HepG2 (cell line): ENCODE measurements around the gene PPAT. TPM values are rescaled to one million over a fixed set of nuclear protein-coding genes. Genes with fewer than 3 reads are reported as not detected.
A peak's percentile ranks its signal among the peaks of the same experiment; 100 is the strongest.

Source experiments
- ARNT2 ChIP-seq: sonication (generic); formaldehyde crosslinking; IDR thresholded peaks from 2 replicates; pipeline ENCODE4 v1.8.0; 2022; ENCODE audit warnings: mild to moderate bottlenecking, low read depth, missing genetic modification reagents, moderate library complexity
- ATF7 ChIP-seq, 2 experiments: fragments of 450-650 bp in 1 of 2; sonication (generic) in 1 of 2; formaldehyde crosslinking in 1 of 2; IDR thresholded peaks; 2 replicates each; pipeline versions ENCODE4 v1.4.0 to v1.6.1; 2016 to 2020; ENCODE audit warnings: antibody characterized with exemption in 1 of 2, mild to moderate bottlenecking in 1 of 2, missing genetic modification reagents in 1 of 2
- FOXA1 ChIP-seq, 2 experiments: fragments of 450-650 bp in 1 of 2; sonication (generic) in 1 of 2; formaldehyde crosslinking in 1 of 2; IDR thresholded peaks; 2 replicates each; pipeline versions ENCODE4 v1.4.0 to v1.6.1; 2016 to 2020; ENCODE audit warnings: missing genetic modification reagents in 1 of 2
- HCFC1 ChIP-seq: fragments of 150-350 bp; IDR thresholded peaks from 2 replicates; pipeline ENCODE4 v1.6.1; 2014; ENCODE audit warnings: low read depth, low read length
- KLF16 ChIP-seq, 2 experiments: sonication (generic) in 1 of 2; formaldehyde crosslinking in 1 of 2; IDR thresholded peaks; 2 replicates each; pipeline versions ENCODE4 v1.6.1 to v1.8.0; 2016 to 2023; ENCODE audit warnings: missing genetic modification reagents in 2 of 2, missing compliant biosample characterization in 1 of 2
- MTA1 ChIP-seq: sonication (generic); formaldehyde crosslinking; IDR thresholded peaks from 2 replicates; pipeline ENCODE4 v1.4.0; 2020; ENCODE audit warnings: missing genetic modification reagents, mild to moderate bottlenecking, borderline replicate concordance
- NFE2L1 ChIP-seq: sonication (generic); formaldehyde crosslinking; IDR thresholded peaks from 2 replicates; pipeline ENCODE4 v1.4.0; 2020; ENCODE audit warnings: missing genetic modification reagents, mild to moderate bottlenecking, borderline replicate concordance
- NRL ChIP-seq: sonication (generic); formaldehyde crosslinking; IDR thresholded peaks from 2 replicates; pipeline ENCODE4 v1.5.0; 2020; ENCODE audit warnings: missing genetic modification reagents, mild to moderate bottlenecking, moderate library complexity, borderline replicate concordance
- PATZ1 ChIP-seq: sonication (generic); formaldehyde crosslinking; IDR thresholded peaks from 2 replicates; pipeline ENCODE4 v1.4.0; 2020; ENCODE audit warnings: missing genetic modification reagents
- SETDB1 ChIP-seq: sonication (generic); formaldehyde crosslinking; IDR thresholded peaks from 2 replicates; pipeline ENCODE4 v1.5.1; 2020; ENCODE audit warnings: missing genetic modification reagents, mild to moderate bottlenecking, borderline replicate concordance
- SRSF1 ChIP-seq: fragments of 200-400 bp; formaldehyde crosslinking; optimal IDR thresholded peaks from 2 replicates; pipeline ENCODE3; 2017; ENCODE audit warnings: mild to moderate bottlenecking, low read depth, low read length, moderate library complexity
- STAT6 ChIP-seq: sonication (generic); formaldehyde crosslinking; IDR thresholded peaks from 2 replicates; pipeline ENCODE4 v1.4.0; 2020; ENCODE audit warnings: missing genetic modification reagents, mild to moderate bottlenecking, borderline replicate concordance
- ZC3H4 ChIP-seq: sonication (generic); formaldehyde crosslinking; IDR thresholded peaks from 2 replicates; pipeline ENCODE4 v1.4.0; 2020; ENCODE audit warnings: missing genetic modification reagents, borderline replicate concordance
- ZNF282 ChIP-seq: fragments of 450-650 bp; IDR thresholded peaks from 2 replicates; pipeline ENCODE4 v1.6.1; 2018; ENCODE audit not compliant: partially characterized antibody
- ZNF343 ChIP-seq: sonication (generic); formaldehyde crosslinking; IDR thresholded peaks from 2 replicates; pipeline ENCODE4 v1.4.0; 2020; ENCODE audit warnings: mild to moderate bottlenecking, missing genetic modification reagents
- ZNF512B ChIP-seq: sonication (generic); formaldehyde crosslinking; IDR thresholded peaks from 2 replicates; pipeline ENCODE4 v1.5.1; 2020; ENCODE audit warnings: missing genetic modification reagents, mild to moderate bottlenecking, borderline replicate concordance
- ZNF552 ChIP-seq: sonication (generic); formaldehyde crosslinking; IDR thresholded peaks from 2 replicates; pipeline ENCODE4 v1.9.0; 2022; ENCODE audit warnings: missing genetic modification reagents, mild to moderate bottlenecking, borderline replicate concordance
- ZNF691 ChIP-seq: sonication (generic); formaldehyde crosslinking; IDR thresholded peaks from 2 replicates; pipeline ENCODE4 v1.4.0; 2020; ENCODE audit warnings: missing genetic modification reagents, low read depth, mild to moderate bottlenecking, borderline replicate concordance
- ZSCAN12 ChIP-seq: sonication (generic); formaldehyde crosslinking; IDR thresholded peaks from 2 replicates; pipeline ENCODE4 v1.9.0; 2021; ENCODE audit warnings: mild to moderate bottlenecking, missing genetic modification reagents
- polyA plus RNA-seq, 8 experiments: library from polyadenylated mRNA; depleted of rRNA in 3 of 8; stranded (reverse) in 7 of 8; unstranded in 1 of 8; fragments of >200 nt; fragmentation: Illumina TruSeq in 4 of 8; extraction: Trizol in 4 of 8; gene quantifications; 2 replicates each; pipeline versions ENCODE4 v1.2.1 to v1.2.3, GENCODE V29; 2011 to 2016; ENCODE audit warnings: low read depth in 4 of 8, missing spikeins in 1 of 8, mixed read lengths in 1 of 8; ENCODE audit not compliant: insufficient read depth in 1 of 8
- total RNA-seq, 5 experiments: library from RNA; depleted of rRNA; stranded (reverse); fragments of >200 nt; fragmentation: Illumina TruSeq; extraction: Trizol; gene quantifications; 2 replicates each; pipeline ENCODE4 v1.2.3, GENCODE V29; 2016; ENCODE audit warnings: low read depth in 1 of 5

PPAT gene
- total and polyA plus RNA-seq, 2 of the 13 experiments (the other 11 are each of a cell fraction or from before 2014, with no cell fraction given) = 16.9 to 62.6 TPM

GRCh38 chr4:56435140-56435926 is at the start of gene PPAT (continued):
- TF ChIP-seq KLF16 (CRISPR knock-in tag; IDR thresholded peaks at IDR 0.05) (peak in 1 of 2 experiments; percentile 53; a peak in 1 of 4 replicates), ZNF512B (CRISPR knock-in tag) (no peak), SRSF1 (peak; percentile 44), HCFC1 (peak; percentile 28), NFE2L1 (CRISPR knock-in tag) (no peak), NRL (CRISPR knock-in tag) (no peak; the same call in 1 of the 2 replicates), ZNF343 (CRISPR knock-in tag) (0 out of 2 replicates have a peak, but pooled peaks have one; percentile 7), ZNF552 (peak; percentile 74), STAT6 (CRISPR knock-in tag) (peak; percentile 73; the same call in 1 of the 2 replicates), PATZ1 (CRISPR knock-in tag) (peak; percentile 5; the same call in 1 of the 2 replicates), SETDB1 (CRISPR knock-in tag) (no peak), FOXA1 (IDR thresholded peaks at IDR 0.05) (no peak), FOXA1 (CRISPR knock-in tag; IDR thresholded peaks at IDR 0.05) (0 out of 2 replicates have a peak, but pooled peaks have one; percentile 5), ARNT2 (CRISPR knock-in tag) (peak; percentile 81; the same call in 1 of the 2 replicates), ZNF282 (no peak), ZSCAN12 (CRISPR knock-in tag) (no peak), ATF7 (IDR thresholded peaks at IDR 0.05) (no peak), ATF7 (CRISPR knock-in tag; IDR thresholded peaks at IDR 0.05) (0 out of 2 replicates have a peak, but pooled peaks have one; percentile 16), ZC3H4 (CRISPR knock-in tag) (0 out of 2 replicates have a peak, but pooled peaks have one; percentile 17), ZNF691 (CRISPR knock-in tag) (0 out of 2 replicates have a peak, but pooled peaks have one; percentile 26), MTA1 (CRISPR knock-in tag) (no peak)
